Panc1 (cell line): ENCODE results near the gene RASIP1. TPM values are rescaled to one million over a fixed set of nuclear protein-coding genes. Genes with fewer than 3 reads are reported as not detected.

Experiments used
- ATAC-seq: fragments of 200-7000 bp; cut with Tn5 transposase; 2 replicates; pipeline ENCODE4 v1.9.1; 2020; ENCODE audit warnings: mild to moderate bottlenecking, moderate library complexity
- BruUV-seq: library from RNA; stranded (reverse); fragments of 400-500 nt; replicated peaks from 2 replicates; lab custom pipeline; 2021; lab: Mats Ljungman, UMichigan
- CTCF ChIA-PET: fragments of 300-600 bp; sonication (Branson Sonifier 250); formaldehyde crosslinking; loops from one replicate; lab custom pipeline; 2022; ENCODE audit warnings: antibody characterized with exemption; lab: Charles Lee
- POLR2A ChIA-PET: fragments of 300-600 bp; sonication (Branson Sonifier 250); formaldehyde crosslinking; loops from one replicate; lab custom pipeline; 2022; ENCODE audit warnings: antibody characterized with exemption; lab: Charles Lee
- DNase-seq: peaks from one replicate; pipeline ENCODE4 v3.0.0-alpha.2; 2010; ENCODE audit warnings: low read depth, low spot score
- H3K27ac ChIP-seq: 2 replicates; pipeline ENCODE4 v1.5.1; 2011; ENCODE audit warnings: mild to moderate bottlenecking, low read length, inconsistent platforms
- H3K27me3 ChIP-seq: fragments of 200-500 bp; sonication (Bioruptor generic); 2 replicates; pipeline ENCODE4 v1.6.0; 2014; ENCODE audit warnings: low read length, inconsistent platforms; ENCODE audit not compliant: control insufficient read depth, insufficient read depth
- H3K36me3 ChIP-seq: fragments of 200-500 bp; sonication (Bioruptor generic); 2 replicates; pipeline ENCODE4 v1.5.1; 2014; ENCODE audit warnings: inconsistent platforms, mild to moderate bottlenecking, low read length, moderate library complexity; ENCODE audit not compliant: control insufficient read depth, insufficient read depth
- H3K4me1 ChIP-seq: 2 replicates; pipeline ENCODE4 v1.5.1; 2011; ENCODE audit warnings: inconsistent platforms, mild to moderate bottlenecking, low read length, moderate library complexity; ENCODE audit not compliant: control insufficient read depth, insufficient read depth
- H3K4me3 ChIP-seq, 2 experiments: 2 replicates each; pipeline ENCODE4 v1.5.1; 2011 to 2012; ENCODE audit warnings: low read depth in 2 of 2, low read length in 2 of 2, mild to moderate bottlenecking in 2 of 2, inconsistent platforms in 1 of 2, moderate library complexity in 1 of 2
- H3K9me3 ChIP-seq: fragments of 200-500 bp; sonication (Bioruptor generic); 2 replicates; pipeline ENCODE4 v1.5.1; 2014; ENCODE audit warnings: low read depth, mild to moderate bottlenecking, inconsistent platforms, low read length, moderate library complexity; ENCODE audit not compliant: control insufficient read depth, insufficient read depth
- POLR2AphosphoS5 ChIP-seq: IDR thresholded peaks from 2 replicates; pipeline ENCODE4 v1.6.1; 2012; ENCODE audit warnings: mild to moderate bottlenecking, low read depth, low read length, moderate library complexity
- SIN3A ChIP-seq: IDR thresholded peaks from 2 replicates; pipeline ENCODE4 v1.6.1; 2012; ENCODE audit warnings: low read depth, mild to moderate bottlenecking, low read length, moderate library complexity, borderline replicate concordance; ENCODE audit not compliant: insufficient read depth
- TCF7L2 ChIP-seq: IDR thresholded peaks from 2 replicates; pipeline ENCODE4 v1.6.1; 2011; ENCODE audit warnings: mild to moderate bottlenecking, low read depth, low read length, inconsistent platforms
- in situ Hi-C: cut with HindIII; loops from 2 replicates; pipeline ENCODE4 v1.10.0; 2016; ENCODE audit warnings: low sequenced_read_pairs, low pct_unique_long_range_greater_than_20kb
- intact Hi-C: fragments of 100-400 bp; cut with micrococcal nuclease; formaldehyde crosslinking; loops from one replicate; pipeline ENCODE4 v1.10.0; 2022; ENCODE audit not compliant: unreplicated experiment
- total RNA-seq: library from RNA; stranded (reverse); gene quantifications from one replicate; pipeline ENCODE4 v1.2.1, GENCODE V29; 2021; ENCODE audit not compliant: unreplicated experiment
- TF ChIP-seq, protein P1 (sequence below), 2 experiments: IDR thresholded peaks; 2 replicates each; pipeline ENCODE4 v1.6.1; 2011 to 2012; ENCODE audit warnings: low read depth in 2 of 2, control low read depth in 1 of 2, low read length in 1 of 2, mild to moderate bottlenecking in 1 of 2, moderate library complexity in 1 of 2; ENCODE audit not compliant: insufficient read depth in 1 of 2
- TF ChIP-seq, protein P2 (sequence below): fragments of 450-650 bp; IDR thresholded peaks from 2 replicates; pipeline ENCODE4 v1.5.1; 2017; ENCODE audit warnings: mild to moderate bottlenecking

The RASIP1 gene
- total RNA-seq, 1 experiment from 2014 or later: 0.41 TPM

DNA sequence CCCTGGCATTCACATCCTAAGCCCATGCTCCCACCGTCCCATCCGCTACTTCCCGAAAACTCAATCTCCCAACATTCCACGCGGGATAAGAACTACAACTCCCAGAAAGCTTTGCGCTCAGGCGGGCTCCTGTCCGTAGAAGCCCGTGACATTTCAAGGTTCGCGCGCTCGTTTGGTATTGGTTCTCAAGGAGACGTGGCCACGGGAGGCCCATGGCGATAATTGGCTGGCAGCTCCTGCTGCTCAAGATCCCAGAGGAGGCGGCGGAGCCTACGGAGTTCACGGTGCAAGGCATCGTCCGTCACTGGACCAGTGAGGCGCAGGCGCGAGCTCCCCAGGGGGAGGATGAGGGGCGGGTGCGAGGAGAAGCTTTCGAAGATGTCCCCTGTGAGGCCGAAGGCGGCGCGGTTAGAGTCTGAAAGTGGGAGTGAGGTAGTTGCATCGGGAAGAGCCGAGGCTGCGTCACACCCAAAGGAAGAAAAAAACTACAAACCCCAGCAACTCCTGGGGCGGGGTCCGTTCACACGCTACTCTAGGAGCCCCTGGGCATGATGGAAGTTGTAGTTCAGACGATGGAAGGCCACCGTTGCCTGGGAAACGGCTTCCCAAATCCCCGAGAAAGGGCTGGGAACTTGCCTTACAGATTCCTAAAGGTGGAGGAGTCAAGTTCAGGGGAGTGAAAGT lies 19.7 kb downstream of the RASIP1 start:
- ATAC-seq: peak; percentile 90
- Histone ChIP-seq H3K27me3 (no peaks in the 10 kb centered on the region), H3K9me3 (no peaks in the 10 kb centered on the region), H3K4me3 (peak overlapping the region; percentile 61), H3K27ac (peak overlapping the region; percentile 78), H3K36me3 (no peaks in the 10 kb centered on the region), H3K4me1 (no peaks in the 10 kb centered on the region; the same call in 1 of the 2 replicates)
- ChIA-PET POLR2A (no interaction called here), CTCF (no interaction called here)
- BruUV-seq: no TSS peak
- in situ Hi-C loops (no loop called here), intact Hi-C loops (no loop called here)
- DNase-seq: peak; percentile 87
- TF ChIP-seq, protein P1, sequence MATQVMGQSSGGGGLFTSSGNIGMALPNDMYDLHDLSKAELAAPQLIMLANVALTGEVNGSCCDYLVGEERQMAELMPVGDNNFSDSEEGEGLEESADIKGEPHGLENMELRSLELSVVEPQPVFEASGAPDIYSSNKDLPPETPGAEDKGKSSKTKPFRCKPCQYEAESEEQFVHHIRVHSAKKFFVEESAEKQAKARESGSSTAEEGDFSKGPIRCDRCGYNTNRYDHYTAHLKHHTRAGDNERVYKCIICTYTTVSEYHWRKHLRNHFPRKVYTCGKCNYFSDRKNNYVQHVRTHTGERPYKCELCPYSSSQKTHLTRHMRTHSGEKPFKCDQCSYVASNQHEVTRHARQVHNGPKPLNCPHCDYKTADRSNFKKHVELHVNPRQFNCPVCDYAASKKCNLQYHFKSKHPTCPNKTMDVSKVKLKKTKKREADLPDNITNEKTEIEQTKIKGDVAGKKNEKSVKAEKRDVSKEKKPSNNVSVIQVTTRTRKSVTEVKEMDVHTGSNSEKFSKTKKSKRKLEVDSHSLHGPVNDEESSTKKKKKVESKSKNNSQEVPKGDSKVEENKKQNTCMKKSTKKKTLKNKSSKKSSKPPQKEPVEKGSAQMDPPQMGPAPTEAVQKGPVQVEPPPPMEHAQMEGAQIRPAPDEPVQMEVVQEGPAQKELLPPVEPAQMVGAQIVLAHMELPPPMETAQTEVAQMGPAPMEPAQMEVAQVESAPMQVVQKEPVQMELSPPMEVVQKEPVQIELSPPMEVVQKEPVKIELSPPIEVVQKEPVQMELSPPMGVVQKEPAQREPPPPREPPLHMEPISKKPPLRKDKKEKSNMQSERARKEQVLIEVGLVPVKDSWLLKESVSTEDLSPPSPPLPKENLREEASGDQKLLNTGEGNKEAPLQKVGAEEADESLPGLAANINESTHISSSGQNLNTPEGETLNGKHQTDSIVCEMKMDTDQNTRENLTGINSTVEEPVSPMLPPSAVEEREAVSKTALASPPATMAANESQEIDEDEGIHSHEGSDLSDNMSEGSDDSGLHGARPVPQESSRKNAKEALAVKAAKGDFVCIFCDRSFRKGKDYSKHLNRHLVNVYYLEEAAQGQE (IDR thresholded peaks at IDR 0.05; ENCODE audit: insufficient read depth in 1 of 2, low read depth in 2 of 2, low read length in 1 of 2): no peak
- TF ChIP-seq POLR2AphosphoS5: peak; percentile 38; the same call in 1 of the 2 replicates

DNA sequence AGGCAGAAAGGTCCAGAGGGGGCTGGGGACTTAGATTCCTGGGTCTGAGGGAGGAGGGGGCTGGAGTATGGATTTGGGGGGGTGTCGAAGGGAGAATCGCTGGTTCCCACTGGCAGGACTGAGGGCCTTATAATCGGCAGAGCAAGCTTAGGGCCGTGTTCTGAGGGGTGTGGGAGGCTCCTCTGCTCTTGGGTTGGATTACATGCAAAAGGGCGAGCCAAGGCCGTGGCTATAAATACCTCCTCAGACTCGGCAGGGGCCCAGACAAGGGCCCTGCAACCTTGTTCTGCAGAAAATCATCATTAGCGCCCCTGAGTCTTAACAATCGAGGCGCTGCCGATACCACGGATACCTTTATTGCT lies 20.2 kb downstream of the RASIP1 start:
- ATAC-seq (peak; percentile 9), DNase-seq (no peak)
- no TSS peak for BruUV-seq
- no peaks in the 10 kb centered on the region; the same call in 1 of the 2 replicates for H3K4me1 ChIP-seq
- no peaks in the 10 kb centered on the region for H3K36me3 ChIP-seq
- H3K4me3 ChIP-seq: peak overlapping the region; percentile 61
- no peaks in the 10 kb centered on the region for H3K9me3 ChIP-seq
- H3K27ac ChIP-seq: no peak overlapping the region
- intact Hi-C loops (no loop called here), in situ Hi-C loops (no loop called here)
- ChIA-PET CTCF (no interaction called here), POLR2A (no interaction called here)
- TF ChIP-seq SIN3A (no peak), POLR2AphosphoS5 (no peak), TCF7L2 (no peak)
- TF ChIP-seq, protein P1 (IDR thresholded peaks at IDR 0.05; ENCODE audit: insufficient read depth in 1 of 2, low read depth in 2 of 2, low read length in 1 of 2): no peak
- TF ChIP-seq, protein P2, sequence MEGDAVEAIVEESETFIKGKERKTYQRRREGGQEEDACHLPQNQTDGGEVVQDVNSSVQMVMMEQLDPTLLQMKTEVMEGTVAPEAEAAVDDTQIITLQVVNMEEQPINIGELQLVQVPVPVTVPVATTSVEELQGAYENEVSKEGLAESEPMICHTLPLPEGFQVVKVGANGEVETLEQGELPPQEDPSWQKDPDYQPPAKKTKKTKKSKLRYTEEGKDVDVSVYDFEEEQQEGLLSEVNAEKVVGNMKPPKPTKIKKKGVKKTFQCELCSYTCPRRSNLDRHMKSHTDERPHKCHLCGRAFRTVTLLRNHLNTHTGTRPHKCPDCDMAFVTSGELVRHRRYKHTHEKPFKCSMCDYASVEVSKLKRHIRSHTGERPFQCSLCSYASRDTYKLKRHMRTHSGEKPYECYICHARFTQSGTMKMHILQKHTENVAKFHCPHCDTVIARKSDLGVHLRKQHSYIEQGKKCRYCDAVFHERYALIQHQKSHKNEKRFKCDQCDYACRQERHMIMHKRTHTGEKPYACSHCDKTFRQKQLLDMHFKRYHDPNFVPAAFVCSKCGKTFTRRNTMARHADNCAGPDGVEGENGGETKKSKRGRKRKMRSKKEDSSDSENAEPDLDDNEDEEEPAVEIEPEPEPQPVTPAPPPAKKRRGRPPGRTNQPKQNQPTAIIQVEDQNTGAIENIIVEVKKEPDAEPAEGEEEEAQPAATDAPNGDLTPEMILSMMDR: no peak
- no peaks in the 10 kb centered on the region for H3K27me3 ChIP-seq
